ENCODE measurements around the gene USP6NL. TPM values are rescaled to one million over a fixed set of nuclear protein-coding genes. Genes with fewer than 3 reads are reported as not detected.

The USP6NL gene
- total RNA-seq, 2 experiments from 2014 or later: 0.49 to 1.1 TPM

GRCh38 chr10:11454958-11455566 lies 156.4 kb downstream of the USP6NL start:
- DNase-seq: no peak
- no peaks in the 10 kb centered on the region for H3K36me3 Mint-ChIP-seq
- ATAC-seq: no peak
- H3K9me3 Mint-ChIP-seq (ENCODE audit: low read depth): no peaks in the 10 kb centered on the region
- peaks cover 6% of the 10 kb centered on the region for H3K27me3 Mint-ChIP-seq
- no peak overlapping the region for H3K4me3 Mint-ChIP-seq
- CTCF ChIA-PET: interaction anchor here (1.3 kb wide), 1 partner anchor 8 kb away, joined by 3 read pairs; no protein-coding TSS in a partner anchor
- H3K4me1 Mint-ChIP-seq: no peaks in the 10 kb centered on the region
- no peak overlapping the region for H3K27ac Mint-ChIP-seq

GRCh38 chr10:11454160-11454559 lies 157.3 kb downstream of the USP6NL start:
- Mint-ChIP-seq H3K9me3 (ENCODE audit: low read depth) (no peaks in the 10 kb centered on the region), H3K36me3 (no peaks in the 10 kb centered on the region), H3K27ac (no peak overlapping the region), H3K4me1 (peaks cover under 1% of the 10 kb centered on the region), H3K27me3 (peaks cover 6% of the 10 kb centered on the region), H3K4me3 (no peak overlapping the region)
- DNase-seq (no peak), ATAC-seq (no peak)
- CTCF ChIA-PET: no interaction called here

GRCh38 chr10:11451640-11452260 lies 159.7 kb downstream of the USP6NL start:
- Mint-ChIP-seq H3K36me3 (no peaks in the 10 kb centered on the region), H3K4me1 (peaks cover 13% of the 10 kb centered on the region), H3K27ac (no peak overlapping the region), H3K27me3 (peaks cover 6% of the 10 kb centered on the region), H3K4me3 (no peak overlapping the region), H3K9me3 (ENCODE audit: low read depth) (no peaks in the 10 kb centered on the region)
- DNase-seq: no peak
- no peak for ATAC-seq
- CTCF ChIA-PET: no interaction called here

- DNase-seq (no peak), ATAC-seq (no peak)
- Mint-ChIP-seq H3K27me3 (peaks cover 6% of the 10 kb centered on the region), H3K27ac (no peak overlapping the region), H3K4me1 (peaks cover 13% of the 10 kb centered on the region), H3K4me3 (no peak overlapping the region), H3K36me3 (no peaks in the 10 kb centered on the region), H3K9me3 (ENCODE audit: low read depth) (no peaks in the 10 kb centered on the region)
- CTCF ChIA-PET: no interaction called here
Observed at GRCh38 chr10:11450427-11450826, 161.0 kb downstream of the USP6NL start.

GRCh38 chr10:11449761-11450160 lies 161.7 kb downstream of the USP6NL start:
- H3K4me3 Mint-ChIP-seq: no peak overlapping the region

GRCh38 chr10:11448545-11449244 lies 162.8 kb downstream of the USP6NL start:
- CTCF ChIA-PET: interaction anchor here (0.6 kb wide), 1 partner anchor 128 kb away, joined by 3 read pairs; no protein-coding TSS in a partner anchor
- no peak overlapping the region for H3K27ac Mint-ChIP-seq
- ATAC-seq (peak; percentile 20), DNase-seq (peak; percentile 39)
- H3K4me3 Mint-ChIP-seq: no peak overlapping the region
- no peaks in the 10 kb centered on the region for H3K9me3 Mint-ChIP-seq (ENCODE audit: low read depth)
- peaks cover 6% of the 10 kb centered on the region for H3K27me3 Mint-ChIP-seq
- H3K4me1 Mint-ChIP-seq: peaks cover 13% of the 10 kb centered on the region
- H3K36me3 Mint-ChIP-seq: no peaks in the 10 kb centered on the region

More at GRCh38 chr10:11449761-11450160, 161.7 kb downstream of the USP6NL start:
- DNase-seq (peak; percentile 25), ATAC-seq (no peak)
- Mint-ChIP-seq H3K9me3 (ENCODE audit: low read depth) (no peaks in the 10 kb centered on the region), H3K27me3 (peaks cover 6% of the 10 kb centered on the region), H3K27ac (no peak overlapping the region), H3K36me3 (no peaks in the 10 kb centered on the region), H3K4me1 (peaks cover 13% of the 10 kb centered on the region)
- CTCF ChIA-PET: no interaction called here

GRCh38 chr10:11448190-11448544 lies 163.3 kb downstream of the USP6NL start:
- Mint-ChIP-seq H3K4me3 (no peak overlapping the region), H3K9me3 (ENCODE audit: low read depth) (no peaks in the 10 kb centered on the region), H3K36me3 (no peaks in the 10 kb centered on the region)

GRCh38 chr10:11447586-11447985 lies 163.9 kb downstream of the USP6NL start:
- H3K9me3 Mint-ChIP-seq (ENCODE audit: low read depth): no peaks in the 10 kb centered on the region
- CTCF ChIA-PET: interaction anchor here (1.0 to 1.3 kb wide), 2 partner anchors 8 to 10 kb away, joined by 3 read pairs; no protein-coding TSS in a partner anchor
- no peak overlapping the region for H3K27ac Mint-ChIP-seq
- ATAC-seq: no peak
- peaks cover 6% of the 10 kb centered on the region for H3K27me3 Mint-ChIP-seq
- H3K4me1 Mint-ChIP-seq: peaks cover 15% of the 10 kb centered on the region
- H3K36me3 Mint-ChIP-seq: no peaks in the 10 kb centered on the region
- no peak overlapping the region for H3K4me3 Mint-ChIP-seq
- DNase-seq: peak; percentile 27

More at GRCh38 chr10:11448190-11448544, 163.3 kb downstream of the USP6NL start:
- CTCF ChIA-PET: no interaction called here
- DNase-seq: peak; percentile 32
- no peak for ATAC-seq
- Mint-ChIP-seq H3K4me1 (peaks cover 13% of the 10 kb centered on the region), H3K27me3 (peaks cover 6% of the 10 kb centered on the region), H3K27ac (no peak overlapping the region)

GRCh38 chr10:11446864-11447263 lies 164.6 kb downstream of the USP6NL start:
- DNase-seq (peak; percentile 16), ATAC-seq (no peak)
- Mint-ChIP-seq H3K27ac (no peak overlapping the region), H3K4me1 (peaks cover 15% of the 10 kb centered on the region), H3K9me3 (ENCODE audit: low read depth) (no peaks in the 10 kb centered on the region), H3K27me3 (peaks cover 6% of the 10 kb centered on the region), H3K36me3 (no peaks in the 10 kb centered on the region), H3K4me3 (no peak overlapping the region)
- CTCF ChIA-PET: interaction anchor here (1.0 to 1.3 kb wide), 2 partner anchors 9 kb away, joined by 3 read pairs; no protein-coding TSS in a partner anchor

- CTCF ChIA-PET: no interaction called here
- peaks cover 4% of the 10 kb centered on the region for H3K27me3 Mint-ChIP-seq
- no peak overlapping the region for H3K27ac Mint-ChIP-seq
- DNase-seq (peak; percentile 30), ATAC-seq (no peak)
- peaks cover 21% of the 10 kb centered on the region for H3K4me1 Mint-ChIP-seq
- no peaks in the 10 kb centered on the region for H3K9me3 Mint-ChIP-seq (ENCODE audit: low read depth)
- H3K4me3 Mint-ChIP-seq: no peak overlapping the region
- H3K36me3 Mint-ChIP-seq: no peaks in the 10 kb centered on the region
Observed at GRCh38 chr10:11446133-11446532, 165.3 kb downstream of the USP6NL start.

GRCh38 chr10:11444531-11445228 lies 166.8 kb downstream of the USP6NL start:
- DNase-seq: peak; percentile 34
- Mint-ChIP-seq H3K9me3 (ENCODE audit: low read depth) (no peaks in the 10 kb centered on the region), H3K27ac (no peak overlapping the region), H3K36me3 (no peaks in the 10 kb centered on the region), H3K27me3 (no peaks in the 10 kb centered on the region), H3K4me3 (no peak overlapping the region), H3K4me1 (peaks cover 35% of the 10 kb centered on the region)
- ATAC-seq: no peak
- CTCF ChIA-PET: no interaction called here

GRCh38 chr10:11444155-11444530 lies 167.3 kb downstream of the USP6NL start:
- Mint-ChIP-seq H3K4me3 (no peak overlapping the region), H3K27me3 (no peaks in the 10 kb centered on the region), H3K9me3 (ENCODE audit: low read depth) (no peaks in the 10 kb centered on the region), H3K36me3 (no peaks in the 10 kb centered on the region), H3K27ac (no peak overlapping the region), H3K4me1 (peaks cover 40% of the 10 kb centered on the region)
- CTCF ChIA-PET: no interaction called here
- DNase-seq (peak; percentile 33), ATAC-seq (no peak)

- Mint-ChIP-seq H3K27me3 (no peaks in the 10 kb centered on the region), H3K4me1 (peaks cover 38% of the 10 kb centered on the region), H3K9me3 (ENCODE audit: low read depth) (no peaks in the 10 kb centered on the region), H3K27ac (no peak overlapping the region), H3K4me3 (no peak overlapping the region), H3K36me3 (no peaks in the 10 kb centered on the region)
- CTCF ChIA-PET: no interaction called here
- ATAC-seq (no peak), DNase-seq (peak; percentile 38)
Observed at GRCh38 chr10:11443468-11444154, 167.8 kb downstream of the USP6NL start.

All from activated CD8-positive, alpha-beta memory T cell treated with anti-CD3 and anti-CD28 coated beads, Interleukin-2, amount 10 ng/mL, durations not matched to agents 7 days and 5 days (primary cell).